ENCODE results near the gene EFNB2. TPM values are rescaled to one million over a fixed set of nuclear protein-coding genes. Genes with fewer than 3 reads are reported as not detected.

Gene EFNB2
- total and polyA plus RNA-seq, 2 donors from 2014 or later: 12.7 to 32.8 TPM

DNA sequence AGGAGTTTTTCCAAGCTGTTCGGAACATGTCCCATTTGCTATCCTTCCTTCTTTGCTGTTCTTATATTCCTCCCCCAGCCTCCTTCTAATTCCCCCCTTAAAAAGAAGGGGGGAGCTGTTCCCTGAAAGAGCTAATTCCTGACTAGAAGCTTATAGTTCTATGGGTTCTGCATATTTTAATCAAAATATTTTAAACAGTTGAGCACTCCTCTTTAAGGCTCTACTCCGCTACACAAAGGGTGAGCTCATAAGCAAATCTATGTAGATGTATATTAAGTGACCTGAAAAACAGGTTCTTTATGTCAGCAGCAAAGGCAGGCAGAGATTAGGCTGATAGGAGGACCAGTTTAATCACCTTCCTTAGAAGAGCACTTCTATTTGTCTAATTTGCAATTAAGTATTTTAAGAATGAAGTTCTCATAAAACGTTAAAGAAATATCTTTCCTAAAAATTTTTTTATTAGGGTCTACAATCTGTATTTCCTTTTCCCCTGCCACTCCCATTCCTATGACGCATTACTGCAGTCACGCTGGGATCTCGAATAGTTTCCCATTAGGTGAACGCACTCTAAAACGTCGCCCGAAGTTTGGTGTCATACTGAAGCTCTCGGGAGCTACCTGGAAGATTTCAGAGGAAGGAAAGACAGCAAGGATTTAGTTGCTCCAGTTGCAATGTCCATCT lies 5.2 kb downstream of the EFNB2 start:
- no peaks in the 10 kb centered on the region for H3K9me3 ChIP-seq (ENCODE audit: control insufficient read depth in 2 of 3, insufficient read depth in 1 of 3, low read length in 3 of 3)
- H3K4me3 ChIP-seq (ENCODE audit: low read length in 3 of 3): peak overlapping the region; percentile 33 to 71 (median 69)
- intact Hi-C loops (cut with DNase I): no loop called here
- peak overlapping the region; percentile 10 to 11 for H3K27ac ChIP-seq (ENCODE audit: low read depth in 2 of 2, low read length in 2 of 2)
- FAIRE-seq (no peak), DNase-seq (peak in 2 of 5 donors; percentile 63 to 74)
- H3K4me1 ChIP-seq (ENCODE audit: control insufficient read depth in 2 of 3, insufficient read depth in 2 of 3, low read depth in 1 of 3, low read length in 3 of 3): peaks cover 0 to 8% (median 0%) of the 10 kb centered on the region in 3 donors
- H3K36me3 ChIP-seq (ENCODE audit: control insufficient read depth in 2 of 3, insufficient read depth in 3 of 3, low read length in 3 of 3): no peaks in the 10 kb centered on the region
- H3K9ac ChIP-seq (ENCODE audit: low read length in 3 of 3): peak overlapping the region in 2 of 3 donors; percentile 3 to 45
- TF ChIP-seq, protein P1, sequence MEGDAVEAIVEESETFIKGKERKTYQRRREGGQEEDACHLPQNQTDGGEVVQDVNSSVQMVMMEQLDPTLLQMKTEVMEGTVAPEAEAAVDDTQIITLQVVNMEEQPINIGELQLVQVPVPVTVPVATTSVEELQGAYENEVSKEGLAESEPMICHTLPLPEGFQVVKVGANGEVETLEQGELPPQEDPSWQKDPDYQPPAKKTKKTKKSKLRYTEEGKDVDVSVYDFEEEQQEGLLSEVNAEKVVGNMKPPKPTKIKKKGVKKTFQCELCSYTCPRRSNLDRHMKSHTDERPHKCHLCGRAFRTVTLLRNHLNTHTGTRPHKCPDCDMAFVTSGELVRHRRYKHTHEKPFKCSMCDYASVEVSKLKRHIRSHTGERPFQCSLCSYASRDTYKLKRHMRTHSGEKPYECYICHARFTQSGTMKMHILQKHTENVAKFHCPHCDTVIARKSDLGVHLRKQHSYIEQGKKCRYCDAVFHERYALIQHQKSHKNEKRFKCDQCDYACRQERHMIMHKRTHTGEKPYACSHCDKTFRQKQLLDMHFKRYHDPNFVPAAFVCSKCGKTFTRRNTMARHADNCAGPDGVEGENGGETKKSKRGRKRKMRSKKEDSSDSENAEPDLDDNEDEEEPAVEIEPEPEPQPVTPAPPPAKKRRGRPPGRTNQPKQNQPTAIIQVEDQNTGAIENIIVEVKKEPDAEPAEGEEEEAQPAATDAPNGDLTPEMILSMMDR (IDR thresholded peaks at IDR 0.05; ENCODE audit: borderline replicate concordance, extremely low read depth, insufficient read depth): no peak
- H3K27me3 ChIP-seq (ENCODE audit: control insufficient read depth, insufficient read depth, low read length): no peaks in the 10 kb centered on the region

DNA sequence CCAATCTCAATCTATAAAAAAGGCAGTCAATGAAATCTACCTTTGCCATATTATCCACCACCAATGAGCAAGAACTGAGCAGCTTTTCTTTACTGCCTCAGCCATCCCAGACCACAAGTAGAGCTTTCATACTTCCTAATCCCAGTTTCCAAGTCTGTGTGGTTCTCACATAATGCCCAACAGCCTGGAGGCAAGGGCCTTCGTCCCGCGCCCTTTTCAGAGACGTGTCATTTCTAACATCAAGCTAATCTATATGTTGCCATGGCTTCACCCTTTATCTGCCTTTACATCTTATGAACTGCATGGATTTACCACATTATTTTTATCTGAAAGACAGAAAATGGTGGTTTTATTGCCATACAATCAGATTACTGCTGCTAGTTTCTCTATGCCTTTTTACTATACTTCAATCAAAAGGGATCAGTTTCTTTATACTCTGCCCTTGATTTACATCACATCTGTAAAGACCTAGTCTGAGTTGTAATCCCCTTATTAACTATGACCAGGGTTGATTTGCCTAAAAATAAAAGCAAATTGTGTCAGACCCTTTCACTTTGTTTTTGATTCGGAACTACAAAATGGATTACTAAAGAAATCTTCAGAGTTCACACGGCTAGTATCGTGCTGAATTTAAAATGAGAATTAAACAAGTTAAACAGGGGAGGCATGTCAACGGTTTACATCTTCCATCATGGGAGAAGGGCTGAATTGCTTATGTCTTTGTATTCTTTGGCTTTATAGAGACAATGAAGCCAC lies 5.9 kb downstream of the EFNB2 start:
- peak overlapping the region in 1 of 3 donors; percentile 1 for H3K4me3 ChIP-seq (ENCODE audit: low read length in 3 of 3)
- H3K27ac ChIP-seq (ENCODE audit: low read depth in 2 of 2, low read length in 2 of 2): peak overlapping the region in 1 of 2 donors; percentile 11
- no peaks in the 10 kb centered on the region for H3K27me3 ChIP-seq (ENCODE audit: control insufficient read depth, insufficient read depth, low read length)
- TF ChIP-seq, protein P1 (IDR thresholded peaks at IDR 0.05; ENCODE audit: borderline replicate concordance, extremely low read depth, insufficient read depth): no peak
- H3K9me3 ChIP-seq (ENCODE audit: control insufficient read depth in 2 of 3, insufficient read depth in 1 of 3, low read length in 3 of 3): no peaks in the 10 kb centered on the region
- H3K9ac ChIP-seq (ENCODE audit: low read length in 3 of 3): peak overlapping the region in 1 of 3 donors; percentile 3
- peaks cover 0 to 8% (median 0%) of the 10 kb centered on the region in 3 donors for H3K4me1 ChIP-seq (ENCODE audit: control insufficient read depth in 2 of 3, insufficient read depth in 2 of 3, low read depth in 1 of 3, low read length in 3 of 3)
- no peaks in the 10 kb centered on the region for H3K36me3 ChIP-seq (ENCODE audit: control insufficient read depth in 2 of 3, insufficient read depth in 3 of 3, low read length in 3 of 3)
- intact Hi-C loops (cut with DNase I): no loop called here
- FAIRE-seq: no peak
- DNase-seq: no peak

DNA sequence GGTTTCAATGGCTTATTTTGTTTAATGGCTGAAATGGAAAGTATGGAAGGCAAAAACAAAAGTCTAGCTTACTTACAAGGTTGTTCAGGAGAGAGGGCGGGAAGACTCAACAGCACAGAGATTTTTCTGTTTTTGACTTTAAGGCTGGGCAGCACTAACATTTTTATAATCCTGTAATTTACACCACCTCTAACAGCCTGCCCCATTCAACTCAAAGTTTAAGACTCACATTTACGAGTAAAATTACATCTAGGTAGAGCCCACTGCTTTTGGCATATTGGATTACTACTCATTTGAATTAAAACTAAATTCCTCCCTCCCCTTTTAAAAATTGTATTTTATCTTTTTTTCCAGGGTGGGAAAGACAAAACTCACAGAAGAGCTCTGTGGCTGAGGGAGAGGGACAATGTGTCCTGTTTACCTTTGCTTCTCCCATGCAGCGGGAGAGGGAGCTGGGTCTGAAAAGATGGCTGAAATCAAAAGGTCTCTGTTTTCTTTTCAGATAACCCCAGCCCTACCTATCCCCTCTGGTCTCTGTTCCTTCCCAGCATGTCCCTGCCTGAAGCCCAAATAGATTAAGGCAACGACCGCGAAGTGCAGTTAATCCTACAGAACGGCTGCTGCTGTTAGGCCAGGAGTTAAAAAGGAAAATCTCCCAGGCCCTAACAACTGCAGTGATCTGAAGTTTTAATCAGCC lies 6.6 kb downstream of the EFNB2 start:
- H3K9me3 ChIP-seq (ENCODE audit: control insufficient read depth in 2 of 3, insufficient read depth in 1 of 3, low read length in 3 of 3): no peaks in the 10 kb centered on the region
- H3K27ac ChIP-seq (ENCODE audit: low read depth in 2 of 2, low read length in 2 of 2): no peak overlapping the region
- H3K36me3 ChIP-seq (ENCODE audit: control insufficient read depth in 2 of 3, insufficient read depth in 3 of 3, low read length in 3 of 3): no peaks in the 10 kb centered on the region
- DNase-seq (peak in 1 of 5 donors; percentile 51), FAIRE-seq (no peak)
- intact Hi-C loops (cut with DNase I): no loop called here
- no peak overlapping the region for H3K4me3 ChIP-seq (ENCODE audit: low read length in 3 of 3)
- peaks cover 0 to 8% (median 0%) of the 10 kb centered on the region in 3 donors for H3K4me1 ChIP-seq (ENCODE audit: control insufficient read depth in 2 of 3, insufficient read depth in 2 of 3, low read depth in 1 of 3, low read length in 3 of 3)
- TF ChIP-seq, protein P1 (IDR thresholded peaks at IDR 0.05; ENCODE audit: borderline replicate concordance, extremely low read depth, insufficient read depth): no peak
- no peak overlapping the region for H3K9ac ChIP-seq (ENCODE audit: low read length in 3 of 3)
- H3K27me3 ChIP-seq (ENCODE audit: control insufficient read depth, insufficient read depth, low read length): no peaks in the 10 kb centered on the region
